Stimulated activated CD8-positive, alpha-beta memory T cell treated with anti-CD3 and anti-CD28 coated beads, Interleukin-4, amount 100 ng/mL, for 24 hours (primary cell): ENCODE data around the gene NF1.
"Not testable (repeated sequence)": the region's sequence is repeated elsewhere in the genome, so short reads cannot be mapped to it uniquely, and the experiment has no call there.

Experiments used
- DNase-seq: peaks from one replicate; pipeline ENCODE4 v3.0.0-alpha.2; 2020; ENCODE audit warnings: low read depth

Gene NF1

GRCh38 chr17:31345191-31345747 is 250.5 kb downstream of the NF1 start:
- not testable (repeated sequence) for DNase-seq

- no peak for DNase-seq
Measured at GRCh38 chr17:31349454-31349853, 254.7 kb downstream of the NF1 start.

DNA sequence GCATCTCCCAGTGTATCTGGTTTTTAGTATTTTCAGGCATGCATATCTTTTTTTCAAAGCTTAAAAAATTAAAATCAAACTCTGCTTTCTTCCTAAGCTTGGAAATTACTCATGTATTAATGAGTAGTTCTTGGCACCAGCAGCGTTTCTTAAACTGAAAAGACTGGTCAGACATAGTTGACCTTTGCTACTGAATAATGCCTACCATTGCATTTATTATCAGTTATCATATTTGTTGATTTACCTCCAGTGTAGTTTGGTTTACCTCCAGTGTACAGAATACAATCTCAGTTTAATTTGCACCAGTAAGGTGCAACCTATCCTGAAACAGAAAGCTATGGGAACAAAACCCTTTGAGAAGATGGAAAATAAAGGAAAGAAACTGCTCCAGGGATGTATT is 261.2 kb downstream of the NF1 start:
- no peak for DNase-seq

DNA sequence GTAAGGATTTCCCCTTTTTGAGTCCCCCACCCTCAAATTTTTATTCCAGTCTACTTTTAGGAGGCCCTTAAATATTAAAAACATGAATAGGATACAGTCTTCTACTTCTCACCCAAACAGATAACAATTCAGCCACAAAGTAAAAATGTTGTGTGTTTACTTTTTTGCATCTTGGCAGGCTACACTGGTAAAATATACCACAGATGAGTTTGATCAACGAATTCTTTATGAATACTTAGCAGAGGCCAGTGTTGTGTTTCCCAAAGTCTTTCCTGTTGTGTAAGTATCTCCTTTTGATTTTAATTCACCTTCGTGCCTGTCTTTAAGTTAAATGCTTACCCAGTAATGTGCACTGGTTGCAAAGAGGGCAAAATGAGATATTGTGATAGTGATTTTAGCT is 262.3 kb downstream of the NF1 start:
- DNase-seq, result no peak

GRCh38 chr17:31357839-31358394 is 263.1 kb downstream of the NF1 start:
- no peak for DNase-seq

GRCh38 chr17:31364012-31364411 is 269.2 kb downstream of the NF1 start:
- DNase-seq, result no peak

- DNase-seq, result no peak
Measured at GRCh38 chr17:31366088-31366487, 271.3 kb downstream of the NF1 start.

GRCh38 chr17:31369266-31369665 is 274.5 kb downstream of the NF1 start:
- no peak for DNase-seq

DNA sequence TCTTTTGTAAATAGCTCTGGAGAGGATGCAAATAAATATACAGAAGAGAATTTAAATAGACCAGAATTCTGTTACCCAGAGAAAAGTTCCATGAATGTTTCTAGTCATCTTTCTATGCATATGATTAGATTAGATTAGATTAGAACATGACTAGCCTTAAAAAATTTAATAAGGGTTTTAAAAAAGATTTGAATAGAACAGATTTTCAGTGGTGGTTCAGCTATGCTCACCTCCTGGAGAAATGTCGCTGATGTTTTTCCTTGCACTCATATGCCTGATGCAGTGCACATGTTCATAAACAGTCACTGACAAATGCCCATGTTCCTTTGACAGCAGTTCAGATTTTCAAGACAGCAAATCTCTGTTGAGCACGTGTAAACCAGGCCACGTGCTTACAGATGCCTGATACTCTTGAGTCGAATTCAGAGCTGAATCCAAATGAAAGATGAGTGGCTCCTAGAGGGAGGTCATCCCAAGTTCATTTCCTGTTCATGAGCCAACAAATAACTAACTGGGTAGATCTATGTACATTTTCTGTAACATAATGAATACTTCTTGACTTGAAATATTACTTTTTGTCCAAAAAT is 276.8 kb downstream of the NF1 start:
- no peak for DNase-seq

- no peak for DNase-seq
Measured at GRCh38 chr17:31373150-31374093, 278.6 kb downstream of the NF1 start.

GRCh38 chr17:31374094-31374447 is 279.3 kb downstream of the NF1 start:
- no peak for DNase-seq

- DNase-seq, result no peak
Measured at GRCh38 chr17:31374503-31374902, 279.7 kb downstream of the NF1 start.

GRCh38 chr17:31378638-31379037 is 283.9 kb downstream of the NF1 start:
- no peak for DNase-seq

- DNase-seq, result no peak
Measured at GRCh38 chr17:31379597-31380205, 284.9 kb downstream of the NF1 start.

DNA sequence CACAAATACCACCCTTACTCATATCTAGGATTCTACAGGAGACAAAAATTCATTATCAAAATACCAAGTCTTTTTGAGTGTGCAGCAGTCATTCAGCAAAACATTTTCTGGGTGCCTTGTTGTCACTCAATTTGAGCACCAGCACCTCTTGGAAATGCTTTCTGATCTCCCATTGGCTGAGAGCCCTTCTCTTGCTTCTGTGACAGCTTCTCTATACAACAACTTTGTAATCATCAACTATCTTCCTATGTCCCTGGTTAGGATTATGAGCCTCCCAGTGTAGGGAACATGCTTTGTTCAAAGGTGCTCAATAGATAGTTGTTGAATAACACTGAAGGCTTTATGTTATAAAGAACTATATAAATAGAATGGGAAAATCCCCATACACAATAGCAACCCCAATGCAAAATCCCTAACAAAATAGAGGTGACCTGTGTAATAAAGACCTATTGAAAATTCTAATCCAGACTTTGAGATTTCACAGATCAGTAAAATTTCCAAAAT is 286.4 kb downstream of the NF1 start:
- DNase-seq, result no peak

- DNase-seq, result not testable (repeated sequence)
Measured at GRCh38 chr17:31382668-31383275, 288.0 kb downstream of the NF1 start.

DNA sequence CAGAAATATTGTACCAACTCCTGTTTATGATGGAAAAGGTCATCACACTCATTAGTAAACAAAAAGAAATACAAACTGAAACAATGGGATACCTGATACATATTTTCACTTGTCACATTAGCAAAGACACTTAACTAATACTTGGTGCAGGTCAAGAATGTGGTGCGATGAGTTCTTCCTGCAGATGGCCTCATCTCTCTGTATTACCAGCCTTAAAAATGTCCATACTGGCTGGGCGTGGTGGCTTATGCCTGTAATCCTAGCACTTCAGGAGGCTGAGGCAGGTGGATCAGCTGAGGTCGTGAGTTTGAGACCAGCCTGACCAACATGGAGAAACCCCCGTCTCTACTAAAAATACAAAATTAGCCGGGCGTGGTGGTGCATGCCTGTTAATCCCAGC is 288.7 kb downstream of the NF1 start:
- not testable (repeated sequence) for DNase-seq

- DNase-seq, result no peak
Measured at GRCh38 chr17:31385428-31386285, 290.9 kb downstream of the NF1 start.

GRCh38 chr17:31386542-31387075 is 291.8 kb downstream of the NF1 start:
- DNase-seq, result no peak

GRCh38 chr17:31387438-31387837 is 292.7 kb downstream of the NF1 start:
- no peak for DNase-seq

- no peak for DNase-seq
Measured at GRCh38 chr17:31388351-31388750, 293.6 kb downstream of the NF1 start.
